Rectal smooth muscle tissue (tissue), 1 donor: ENCODE results near the gene NUDT17.

Source experiments
- H3K27ac ChIP-seq: one replicate; pipeline ENCODE4 v1.7.0; 2013; ENCODE audit warnings: low read depth, low read length, inconsistent platforms
- H3K27me3 ChIP-seq: one replicate; pipeline ENCODE4 v1.7.0; 2013; ENCODE audit warnings: low read length; ENCODE audit not compliant: control insufficient read depth, insufficient read depth
- H3K36me3 ChIP-seq: one replicate; pipeline ENCODE4 v1.7.0; 2013; ENCODE audit warnings: low read length; ENCODE audit not compliant: control insufficient read depth, insufficient read depth
- H3K4me1 ChIP-seq: one replicate; pipeline ENCODE4 v1.7.0; 2013; ENCODE audit warnings: low read length; ENCODE audit not compliant: control insufficient read depth, insufficient read depth
- H3K4me3 ChIP-seq: one replicate; pipeline ENCODE4 v1.7.0; 2013; ENCODE audit warnings: low read length
- H3K9ac ChIP-seq: one replicate; pipeline ENCODE4 v1.7.0; 2013; ENCODE audit warnings: low read length

Gene NUDT17

GRCh38 chr1:145885738-145886287 lies 40.4 kb downstream of the NUDT17 start, which contains the start of gene ANKRD35:
ANKRD35 (minus strand) TSS chr1:145885866; CDS start chr1:145885758, 108 bp downstream.
- H3K27ac ChIP-seq, result no peak within 1 kb of the TSS
- no peaks in the 10 kb centered on the region for H3K36me3 ChIP-seq
- H3K4me3 ChIP-seq, result peak within 1 kb of the TSS; percentile 64
- no peaks in the 10 kb centered on the region for H3K27me3 ChIP-seq
- no peaks in the 10 kb centered on the region for H3K4me1 ChIP-seq
- H3K9ac ChIP-seq, result no peak within 1 kb of the TSS

- no peaks in the 10 kb centered on the region for H3K27me3 ChIP-seq
- H3K27ac ChIP-seq, result no peak overlapping the region
- H3K4me3 ChIP-seq, result peak overlapping the region; percentile 64
- H3K36me3 ChIP-seq, result no peaks in the 10 kb centered on the region
- H3K9ac ChIP-seq, result no peak overlapping the region
- no peaks in the 10 kb centered on the region for H3K4me1 ChIP-seq
Measured at GRCh38 chr1:145886390-145886789, 41.0 kb downstream of the NUDT17 start.

- Histone ChIP-seq H3K4me1 (no peaks in the 10 kb centered on the region), H3K27me3 (no peaks in the 10 kb centered on the region), H3K4me3 (no peak overlapping the region), H3K9ac (no peak overlapping the region), H3K36me3 (no peaks in the 10 kb centered on the region), H3K27ac (no peak overlapping the region)
Measured at GRCh38 chr1:145886816-145887215, 41.4 kb downstream of the NUDT17 start.

GRCh38 chr1:145887631-145888030 lies 42.2 kb downstream of the NUDT17 start:
- Histone ChIP-seq H3K4me1 (peaks cover 5% of the 10 kb centered on the region), H3K27ac (no peak overlapping the region), H3K9ac (no peak overlapping the region), H3K27me3 (no peaks in the 10 kb centered on the region), H3K36me3 (no peaks in the 10 kb centered on the region), H3K4me3 (no peak overlapping the region)

- no peaks in the 10 kb centered on the region for H3K27me3 ChIP-seq
- no peak overlapping the region for H3K9ac ChIP-seq
- no peak overlapping the region for H3K4me3 ChIP-seq
- H3K27ac ChIP-seq, result no peak overlapping the region
- no peaks in the 10 kb centered on the region for H3K36me3 ChIP-seq
- H3K4me1 ChIP-seq, result peaks cover 5% of the 10 kb centered on the region
Measured at GRCh38 chr1:145889722-145890121, 44.3 kb downstream of the NUDT17 start.

GRCh38 chr1:145891143-145891542 lies 45.7 kb downstream of the NUDT17 start:
- Histone ChIP-seq H3K27ac (peak overlapping the region; percentile 74), H3K4me3 (no peak overlapping the region), H3K36me3 (no peaks in the 10 kb centered on the region), H3K9ac (no peak overlapping the region), H3K4me1 (peaks cover 5% of the 10 kb centered on the region), H3K27me3 (no peaks in the 10 kb centered on the region)

- H3K36me3 ChIP-seq, result no peaks in the 10 kb centered on the region
- H3K27ac ChIP-seq, result peak overlapping the region; percentile 74
- H3K4me1 ChIP-seq, result peaks cover 5% of the 10 kb centered on the region
- H3K9ac ChIP-seq, result no peak overlapping the region
- peak overlapping the region; percentile 54 for H3K4me3 ChIP-seq
- H3K27me3 ChIP-seq, result no peaks in the 10 kb centered on the region
Measured at GRCh38 chr1:145891587-145892485, 46.4 kb downstream of the NUDT17 start.

- no peaks in the 10 kb centered on the region for H3K27me3 ChIP-seq
- H3K9ac ChIP-seq, result no peak overlapping the region
- peaks cover 5% of the 10 kb centered on the region for H3K4me1 ChIP-seq
- H3K27ac ChIP-seq, result peak overlapping the region; percentile 74
- no peak overlapping the region for H3K4me3 ChIP-seq
- no peaks in the 10 kb centered on the region for H3K36me3 ChIP-seq
Measured at GRCh38 chr1:145892486-145893087, 47.2 kb downstream of the NUDT17 start.

- Histone ChIP-seq H3K4me1 (peaks cover 5% of the 10 kb centered on the region), H3K9ac (no peak overlapping the region), H3K27ac (no peak overlapping the region), H3K36me3 (no peaks in the 10 kb centered on the region), H3K27me3 (no peaks in the 10 kb centered on the region), H3K4me3 (no peak overlapping the region)
Measured at GRCh38 chr1:145893306-145894055, 48.1 kb downstream of the NUDT17 start.

- Histone ChIP-seq H3K4me1 (peaks cover 5% of the 10 kb centered on the region), H3K9ac (no peak overlapping the region), H3K4me3 (no peak overlapping the region), H3K27ac (no peak overlapping the region), H3K27me3 (no peaks in the 10 kb centered on the region), H3K36me3 (no peaks in the 10 kb centered on the region)
Measured at GRCh38 chr1:145895471-145895870, 50.0 kb downstream of the NUDT17 start.

GRCh38 chr1:145897969-145898368 lies 52.5 kb downstream of the NUDT17 start:
- no peaks in the 10 kb centered on the region for H3K4me1 ChIP-seq
- no peaks in the 10 kb centered on the region for H3K27me3 ChIP-seq
- no peak overlapping the region for H3K27ac ChIP-seq
- H3K9ac ChIP-seq, result no peak overlapping the region
- no peak overlapping the region for H3K4me3 ChIP-seq
- no peaks in the 10 kb centered on the region for H3K36me3 ChIP-seq
